UCSD-AML1 (cell line): Measurements from ENCODE around the gene ITGBL1.

Experiments
- DNase-seq: peaks from one replicate; lab custom pipeline; 2025; ENCODE audit not compliant: unreplicated experiment; lab: John Stamatoyannopoulos, UW

ITGBL1 gene

DNA sequence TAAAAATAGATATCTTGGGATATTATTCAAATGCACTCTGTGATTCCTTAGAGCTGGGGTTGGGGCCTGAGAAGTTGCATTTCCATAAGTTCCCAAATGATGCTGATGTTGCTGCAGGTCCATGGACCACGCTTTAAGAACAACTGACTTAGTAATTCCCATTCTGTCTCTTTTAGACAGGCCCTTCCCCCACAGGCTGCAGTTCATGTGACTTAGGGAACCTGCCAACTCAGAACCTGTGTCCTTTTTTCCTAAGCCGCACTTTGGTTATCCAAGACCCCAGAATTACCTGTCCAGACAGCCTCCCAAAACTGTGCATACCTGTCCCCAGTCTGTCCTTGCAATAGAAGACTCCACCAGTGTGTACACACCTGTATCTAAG, 1.7 kb upstream of the ITGBL1 start:
- no peak for DNase-seq

DNA sequence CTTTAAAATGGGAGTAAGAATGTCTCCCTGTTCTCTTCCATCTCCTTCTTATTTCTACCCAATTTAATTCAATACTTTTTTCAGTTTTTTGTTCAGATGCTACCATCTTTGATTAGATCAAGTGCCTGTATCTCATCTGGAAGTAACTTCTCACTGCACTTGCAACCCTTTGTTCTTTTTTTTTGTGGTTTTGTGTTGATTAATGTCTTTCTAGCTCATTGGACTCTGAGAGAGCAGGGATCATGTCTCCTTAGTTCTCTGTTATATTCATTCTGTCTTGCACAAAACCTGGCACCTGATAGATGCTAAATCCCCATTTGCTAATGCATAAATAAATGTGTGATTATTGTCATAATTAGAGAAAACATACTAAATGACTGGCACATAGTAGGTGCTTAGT, 834 bp upstream of the ITGBL1 start:
- DNase-seq: no peak

DNA sequence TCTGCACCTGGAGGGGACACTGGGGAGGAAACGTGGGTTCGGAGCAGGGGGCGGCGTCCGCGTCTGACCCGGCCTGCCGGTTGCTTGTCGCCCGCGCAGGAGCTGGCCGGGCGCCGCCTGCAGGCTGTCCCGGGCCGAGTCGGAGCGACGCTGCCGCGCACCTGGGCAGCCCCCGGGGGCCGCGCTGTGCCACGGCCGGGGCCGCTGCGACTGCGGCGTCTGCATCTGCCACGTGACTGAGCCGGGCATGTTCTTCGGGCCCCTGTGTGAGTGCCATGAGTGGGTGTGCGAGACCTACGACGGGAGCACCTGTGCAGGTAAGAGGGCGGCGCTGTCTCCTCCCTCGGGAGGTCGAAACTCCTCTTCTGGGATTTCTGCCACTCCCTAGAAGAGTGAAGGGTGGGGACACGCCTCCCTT, 1.3 kb downstream of the ITGBL1 start:
- no peak for DNase-seq

GRCh38 chr13:101454767-101455166, 2.3 kb downstream of the ITGBL1 start:
- DNase-seq: no peak

GRCh38 chr13:101455863-101456262, 3.4 kb downstream of the ITGBL1 start:
- no peak for DNase-seq

DNA sequence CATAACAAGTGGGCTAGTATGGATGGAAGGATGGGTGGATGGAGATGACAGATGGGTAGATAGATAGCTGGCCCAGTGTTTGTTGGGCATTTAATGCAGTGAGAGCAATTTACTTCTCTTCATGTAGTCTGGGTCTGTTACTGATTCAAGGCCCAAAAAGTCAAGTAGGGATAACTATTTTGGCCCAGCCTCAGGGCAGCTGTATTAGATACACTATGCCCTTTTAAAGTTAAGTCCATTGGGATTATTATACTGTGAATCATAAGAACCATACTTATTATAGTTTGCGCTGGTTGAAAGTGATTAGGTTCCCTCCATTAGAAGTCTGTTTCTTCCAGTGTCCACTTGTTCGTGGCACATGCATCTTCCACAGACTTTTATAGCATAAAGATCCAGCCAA, 4.7 kb downstream of the ITGBL1 start:
- no peak for DNase-seq

- no peak for DNase-seq
These were observed 13.4 kb downstream of the ITGBL1 start for GRCh38 chr13:101465877-101466276.

- no peak for DNase-seq
These were observed 14.9 kb downstream of the ITGBL1 start for GRCh38 chr13:101467415-101467814.

DNA sequence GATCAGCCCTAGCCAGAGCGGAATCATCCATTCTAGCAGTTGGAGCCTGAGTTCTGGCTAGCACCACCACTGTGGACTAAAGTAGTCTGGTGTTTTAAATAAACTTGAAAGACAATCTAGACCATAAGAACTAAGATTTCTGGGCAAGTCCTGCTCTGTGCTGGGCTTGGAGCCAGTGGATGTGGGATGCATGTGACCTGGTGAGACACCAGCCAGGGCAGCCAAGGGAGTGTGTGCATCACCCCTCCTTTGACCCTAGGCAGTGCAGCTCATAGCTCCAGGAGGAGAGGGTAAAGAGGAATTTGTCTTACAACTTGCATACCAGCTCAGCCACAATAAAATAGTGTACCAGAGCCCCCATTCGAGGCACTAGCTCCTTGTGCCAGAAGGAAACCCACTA, 21.0 kb downstream of the ITGBL1 start:
- no peak for DNase-seq

- DNase-seq: no peak
These were observed 22.0 kb downstream of the ITGBL1 start for GRCh38 chr13:101474419-101474957.

DNA sequence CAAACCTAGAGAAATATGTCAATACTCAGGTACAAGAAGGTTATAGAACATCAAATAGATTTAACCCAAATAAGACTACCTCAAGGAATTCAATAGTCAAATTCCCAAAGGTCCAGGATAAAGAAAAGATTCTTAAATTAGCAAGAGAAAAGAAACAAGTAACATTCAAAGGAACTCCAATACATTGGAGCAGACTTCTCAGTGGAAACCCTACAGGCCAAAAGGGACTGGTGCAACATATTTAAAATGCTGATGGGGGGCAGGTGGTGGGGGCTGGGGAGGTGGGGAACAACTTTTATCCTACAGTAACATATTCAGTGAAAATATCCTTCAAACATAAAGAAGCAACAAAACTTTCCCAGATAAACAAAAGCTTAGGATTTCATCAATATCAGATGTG, 23.1 kb downstream of the ITGBL1 start:
- DNase-seq: no peak

DNA sequence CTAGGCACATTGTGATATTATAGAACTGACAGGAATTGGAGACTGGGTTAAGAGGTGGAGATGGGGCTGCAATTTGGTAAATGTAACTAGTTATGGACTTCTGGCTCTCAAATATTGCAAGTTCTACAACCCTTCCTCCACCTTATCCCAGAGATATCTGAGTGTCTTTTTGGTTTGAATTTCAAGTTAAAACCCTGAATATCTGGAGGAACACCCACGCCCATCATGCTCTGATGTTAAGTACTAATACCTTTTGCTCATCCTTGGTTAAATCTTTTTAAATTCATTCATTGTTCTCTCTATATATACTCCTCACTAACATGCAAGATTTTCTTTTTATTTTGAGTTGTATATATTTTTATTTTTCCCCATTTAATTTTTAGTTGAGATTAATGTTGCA, 28.9 kb downstream of the ITGBL1 start:
- no peak for DNase-seq

- DNase-seq: no peak
These were observed 34.4 kb downstream of the ITGBL1 start for GRCh38 chr13:101486708-101487437.

- no peak for DNase-seq
These were observed 35.0 kb downstream of the ITGBL1 start for GRCh38 chr13:101487438-101487830.

DNA sequence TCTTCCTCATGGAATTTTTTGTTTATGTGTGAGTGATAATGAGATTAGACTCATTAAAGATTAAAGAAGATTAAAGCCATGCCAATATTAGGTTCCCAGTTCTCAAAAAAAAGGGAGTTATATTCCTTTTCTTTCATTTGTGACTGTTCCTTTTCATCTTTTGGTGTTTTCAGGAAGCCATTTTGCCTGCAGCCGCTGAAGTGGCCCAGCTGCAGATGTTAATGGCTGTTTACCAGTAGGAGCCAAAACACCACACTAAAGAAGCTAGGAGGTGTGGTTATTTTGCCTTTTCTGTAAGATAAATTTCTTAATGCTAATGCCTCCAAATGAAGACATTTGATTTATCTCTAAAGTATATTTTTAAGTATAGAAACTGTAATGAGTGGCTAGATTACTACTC, 36.3 kb downstream of the ITGBL1 start:
- DNase-seq: no peak

DNA sequence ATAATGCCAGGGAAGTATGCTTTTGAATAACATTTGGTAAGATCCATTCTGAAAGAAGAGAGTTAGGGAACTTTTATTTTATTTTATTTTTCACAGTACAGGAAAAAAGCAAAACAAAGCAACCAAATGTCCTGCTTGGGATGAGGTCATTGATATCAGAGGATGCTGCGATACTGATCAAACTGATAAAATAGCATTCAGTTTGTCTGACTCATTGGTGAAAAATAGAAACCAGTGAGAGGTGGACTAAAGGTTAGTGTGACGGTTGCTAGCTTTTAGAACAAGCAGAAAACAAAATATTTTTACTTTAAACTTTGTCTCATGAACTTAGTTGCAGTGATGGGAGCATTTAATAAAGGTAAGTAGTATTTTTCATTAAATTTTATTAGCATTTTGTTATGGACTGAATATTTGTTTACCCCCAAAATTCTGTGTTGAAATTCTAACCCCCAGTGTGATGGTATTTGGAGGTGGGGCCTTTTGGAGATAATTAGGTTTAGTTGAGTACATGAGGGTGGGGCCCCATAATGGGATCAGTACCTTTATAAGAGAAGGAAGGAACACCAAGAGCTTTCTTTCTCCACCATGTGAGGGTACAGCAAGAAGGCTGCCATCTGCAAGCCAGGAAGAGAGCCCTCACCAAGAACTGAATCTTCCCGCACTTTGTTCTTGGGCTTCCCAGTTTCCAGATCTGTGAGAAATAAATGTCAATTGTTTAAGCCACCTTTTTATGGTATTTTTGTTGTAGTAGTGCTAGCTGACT, 37.3 kb downstream of the ITGBL1 start:
- no peak for DNase-seq

DNA sequence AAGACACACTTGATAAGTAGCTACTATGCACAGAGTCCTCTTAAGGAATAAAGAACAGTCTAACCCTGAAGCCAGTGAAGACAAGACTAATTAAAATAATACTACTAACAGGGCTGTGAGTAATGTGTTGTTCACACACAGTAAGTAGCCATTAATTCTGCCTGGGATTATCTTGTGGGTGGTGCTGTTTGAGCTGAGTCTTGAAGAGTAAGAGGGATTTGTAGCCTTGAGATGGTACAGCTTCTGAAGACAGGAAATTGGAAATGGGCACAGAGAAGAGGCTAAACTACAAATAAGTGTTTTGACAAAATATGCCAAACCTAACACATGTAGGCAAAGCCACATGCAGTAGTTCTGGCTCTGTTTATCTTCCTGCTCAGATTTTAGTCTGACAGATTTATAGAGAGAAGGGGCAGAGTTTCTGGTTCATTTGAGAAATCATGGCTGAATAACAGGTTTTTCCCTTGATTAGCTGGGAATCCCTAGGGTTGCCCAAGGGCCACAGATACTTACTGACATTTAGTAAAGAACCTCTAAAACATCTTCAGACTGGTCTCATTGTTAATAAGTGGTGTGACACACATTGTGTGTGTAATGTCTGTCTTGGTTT, 38.0 kb downstream of the ITGBL1 start:
- DNase-seq: no peak

DNA sequence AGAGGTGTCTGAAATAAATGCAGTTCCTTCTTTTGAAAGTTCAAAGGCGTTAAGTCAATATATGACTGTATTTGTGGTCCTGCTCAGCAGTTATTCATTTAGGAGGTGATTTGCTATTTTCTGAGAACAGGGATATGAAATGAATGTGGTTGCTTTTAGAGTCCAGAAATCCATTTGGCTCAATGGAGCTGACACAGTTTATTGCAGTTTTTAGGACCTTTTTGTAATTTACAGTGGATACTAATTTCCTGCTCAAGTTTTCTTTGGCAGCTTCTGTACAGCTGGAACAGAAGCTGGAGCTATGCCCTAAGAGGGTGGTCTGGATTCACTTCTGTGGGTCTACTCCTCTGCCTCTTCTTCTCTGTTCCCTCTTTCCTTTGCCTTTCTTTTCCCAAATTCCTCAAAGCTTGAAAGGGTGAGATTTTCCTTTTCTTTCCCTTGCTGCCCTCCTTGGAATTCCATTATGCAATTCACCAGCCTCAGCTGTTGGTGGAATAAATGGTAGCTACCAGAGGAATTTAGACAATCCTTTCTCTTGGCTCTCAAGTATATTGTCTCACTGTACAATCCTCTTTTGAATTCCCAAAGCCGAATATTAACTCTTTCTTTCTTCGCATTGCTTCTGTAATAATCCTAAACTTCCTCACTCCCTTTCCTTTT, 39.9 kb downstream of the ITGBL1 start:
- no peak for DNase-seq

GRCh38 chr13:101493541-101493940, 41.1 kb downstream of the ITGBL1 start:
- no peak for DNase-seq

GRCh38 chr13:101499406-101499805, 46.9 kb downstream of the ITGBL1 start:
- no peak for DNase-seq

DNA sequence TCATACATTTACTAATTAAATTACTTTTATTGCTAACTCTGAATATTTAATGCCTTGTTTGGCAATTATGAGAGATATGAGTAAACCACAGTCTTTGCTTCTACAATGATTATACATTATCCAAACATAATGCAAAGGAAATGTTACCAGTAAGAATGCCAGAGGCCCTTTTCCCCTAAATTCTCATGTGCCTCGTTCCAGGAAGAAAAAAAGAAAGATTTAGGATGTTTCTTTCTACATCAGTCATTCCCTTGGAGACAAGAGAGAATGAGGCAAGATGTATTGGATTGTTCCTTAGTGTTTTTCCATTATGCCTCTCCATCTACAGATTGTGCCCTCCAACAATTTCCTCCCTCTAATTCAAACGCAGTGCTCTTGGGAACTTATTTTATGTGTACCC, 50.1 kb downstream of the ITGBL1 start:
- DNase-seq: no peak
